ENCODE measurements around the gene AGA.

AGA gene

GRCh38 chr4:177391287-177391686 lies 51.0 kb downstream of the AGA start:
- TF ChIP-seq POLR2A (IDR thresholded peaks at IDR 0.05; ENCODE audit: low read length) (no peak), GATA1 (IDR thresholded peaks at IDR 0.05; ENCODE audit: low read depth, low read length) (no peak)

GRCh38 chr4:177386278-177386815 lies 55.9 kb downstream of the AGA start:
- no peak for DNase-seq
- TF ChIP-seq GATA1 (IDR thresholded peaks at IDR 0.05; ENCODE audit: low read depth, low read length) (no peak), POLR2A (IDR thresholded peaks at IDR 0.05; ENCODE audit: low read length) (no peak)

More at GRCh38 chr4:177391287-177391686, 51.0 kb downstream of the AGA start:
- DNase-seq = no peak

- TF ChIP-seq POLR2A (IDR thresholded peaks at IDR 0.05; ENCODE audit: low read length) (no peak), GATA1 (IDR thresholded peaks at IDR 0.05; ENCODE audit: low read depth, low read length) (no peak)
- DNase-seq = no peak
These were observed 56.5 kb downstream of the AGA start for GRCh38 chr4:177385576-177386277.

GRCh38 chr4:177384856-177385397 lies 57.3 kb downstream of the AGA start:
- TF ChIP-seq POLR2A (IDR thresholded peaks at IDR 0.05; ENCODE audit: low read length) (no peak), GATA1 (IDR thresholded peaks at IDR 0.05; ENCODE audit: low read depth, low read length) (no peak)
- DNase-seq = no peak

- TF ChIP-seq POLR2A (IDR thresholded peaks at IDR 0.05; ENCODE audit: low read length) (no peak), GATA1 (IDR thresholded peaks at IDR 0.05; ENCODE audit: low read depth, low read length) (no peak)
- DNase-seq = no peak
These were observed 60.4 kb downstream of the AGA start for GRCh38 chr4:177381762-177382310.

All from erythroblast (primary cell).